Measurements from ENCODE around the gene TM9SF1. TPM values are rescaled to one million over a fixed set of nuclear protein-coding genes. Genes with fewer than 3 reads are reported as not detected.

Gene TM9SF1, protein sequence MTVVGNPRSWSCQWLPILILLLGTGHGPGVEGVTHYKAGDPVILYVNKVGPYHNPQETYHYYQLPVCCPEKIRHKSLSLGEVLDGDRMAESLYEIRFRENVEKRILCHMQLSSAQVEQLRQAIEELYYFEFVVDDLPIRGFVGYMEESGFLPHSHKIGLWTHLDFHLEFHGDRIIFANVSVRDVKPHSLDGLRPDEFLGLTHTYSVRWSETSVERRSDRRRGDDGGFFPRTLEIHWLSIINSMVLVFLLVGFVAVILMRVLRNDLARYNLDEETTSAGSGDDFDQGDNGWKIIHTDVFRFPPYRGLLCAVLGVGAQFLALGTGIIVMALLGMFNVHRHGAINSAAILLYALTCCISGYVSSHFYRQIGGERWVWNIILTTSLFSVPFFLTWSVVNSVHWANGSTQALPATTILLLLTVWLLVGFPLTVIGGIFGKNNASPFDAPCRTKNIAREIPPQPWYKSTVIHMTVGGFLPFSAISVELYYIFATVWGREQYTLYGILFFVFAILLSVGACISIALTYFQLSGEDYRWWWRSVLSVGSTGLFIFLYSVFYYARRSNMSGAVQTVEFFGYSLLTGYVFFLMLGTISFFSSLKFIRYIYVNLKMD
- 25.1 TPM for polyA plus RNA-seq

DNA sequence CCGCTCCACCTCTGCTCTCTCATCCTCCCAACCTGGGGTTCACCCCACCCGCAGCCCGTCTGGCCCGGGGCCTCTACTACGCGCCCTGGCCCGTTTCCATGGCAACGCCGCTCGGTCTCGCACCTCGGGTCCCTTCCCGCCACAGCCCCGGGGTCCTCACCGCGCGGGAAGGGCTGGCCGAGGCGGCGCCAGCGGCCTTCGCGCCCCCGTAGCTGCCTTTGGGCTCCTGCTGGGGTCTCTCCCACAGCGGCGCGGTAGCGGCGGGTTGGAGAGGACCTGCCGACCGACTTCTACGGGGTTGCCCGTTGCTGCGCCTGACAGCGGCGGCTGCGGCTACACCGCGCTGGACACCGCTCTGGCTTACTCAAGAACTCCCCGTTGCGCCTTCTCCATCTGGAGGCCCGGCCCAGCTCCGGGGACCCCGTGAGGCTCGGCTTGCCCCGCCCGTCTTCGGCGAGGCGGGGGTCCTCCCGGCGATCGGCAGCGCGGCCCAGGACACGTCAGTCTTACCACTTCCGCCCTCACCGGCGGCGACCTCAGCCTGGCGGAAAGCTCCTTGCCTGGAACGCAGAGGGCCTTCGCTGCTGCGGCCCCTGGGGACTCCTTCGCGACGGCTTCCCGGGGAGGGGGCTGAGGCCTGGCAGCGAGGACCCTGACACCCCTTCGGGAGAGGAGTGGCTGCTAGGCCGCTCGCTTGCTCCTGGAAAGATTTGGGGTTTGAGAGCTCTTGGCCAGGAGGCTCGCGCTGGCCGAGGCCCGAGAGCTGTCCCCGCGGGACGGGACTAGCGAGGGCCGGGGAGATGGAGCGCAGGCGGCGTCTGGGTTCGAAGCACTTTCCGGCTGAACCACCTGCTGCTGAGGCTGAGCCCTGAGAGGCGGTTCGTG, at the start of gene TM9SF1:
Gene TM9SF1 (minus strand): TSS at position 256 of the 885 bp plus-strand sequence. CDS start 422 bp downstream, outside the sequence.
- H3K4me3 Mint-ChIP-seq: peak within 1 kb of the TSS; percentile 93 to 97 (median 96)
- H3K36me3 Mint-ChIP-seq: no peaks in the 10 kb centered on the region
- peaks cover 30 to 31% (median 31%) of the 10 kb centered on the region in 3 donors for H3K4me1 Mint-ChIP-seq
- no peaks in the 10 kb centered on the region for H3K27me3 Mint-ChIP-seq
- peak within 1 kb of the TSS; percentile 99 for H3K27ac Mint-ChIP-seq
- H3K9me3 Mint-ChIP-seq: no peaks in the 10 kb centered on the region

DNA sequence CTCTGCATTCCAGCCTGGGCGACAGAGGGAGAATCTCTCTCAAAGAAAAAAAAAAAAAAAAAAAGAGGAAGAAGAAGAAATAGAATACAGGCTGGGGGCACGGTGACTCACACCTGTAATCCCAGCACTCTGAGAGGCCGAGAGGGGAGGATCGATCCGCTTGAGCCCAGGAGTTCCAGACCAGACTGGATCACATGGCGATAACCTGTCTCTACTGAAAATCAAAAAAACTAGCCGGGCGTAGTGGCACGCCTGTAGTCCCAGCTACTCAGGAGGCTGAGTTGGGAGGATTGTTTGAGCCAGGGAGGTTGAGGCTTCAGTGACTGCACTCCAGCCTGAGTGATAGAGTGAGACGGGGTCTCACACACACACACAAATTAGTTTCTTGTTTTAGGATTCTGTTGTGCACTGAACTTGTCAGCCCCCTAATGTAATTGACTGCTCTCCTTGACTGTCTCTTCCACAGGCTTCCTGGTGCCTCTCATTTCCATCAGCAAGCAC, 48.1 kb upstream of the TM9SF1 start:
- Mint-ChIP-seq H3K27ac (peak overlapping the region; percentile 98 to 100 (median 99)), H3K27me3 (no peaks in the 10 kb centered on the region), H3K36me3 (peaks cover 2% of the 10 kb centered on the region), H3K9me3 (no peaks in the 10 kb centered on the region), H3K4me3 (peak overlapping the region; percentile 92 to 98 (median 95)), H3K4me1 (peaks cover 38 to 45% (median 42%) of the 10 kb centered on the region in 3 donors)

DNA sequence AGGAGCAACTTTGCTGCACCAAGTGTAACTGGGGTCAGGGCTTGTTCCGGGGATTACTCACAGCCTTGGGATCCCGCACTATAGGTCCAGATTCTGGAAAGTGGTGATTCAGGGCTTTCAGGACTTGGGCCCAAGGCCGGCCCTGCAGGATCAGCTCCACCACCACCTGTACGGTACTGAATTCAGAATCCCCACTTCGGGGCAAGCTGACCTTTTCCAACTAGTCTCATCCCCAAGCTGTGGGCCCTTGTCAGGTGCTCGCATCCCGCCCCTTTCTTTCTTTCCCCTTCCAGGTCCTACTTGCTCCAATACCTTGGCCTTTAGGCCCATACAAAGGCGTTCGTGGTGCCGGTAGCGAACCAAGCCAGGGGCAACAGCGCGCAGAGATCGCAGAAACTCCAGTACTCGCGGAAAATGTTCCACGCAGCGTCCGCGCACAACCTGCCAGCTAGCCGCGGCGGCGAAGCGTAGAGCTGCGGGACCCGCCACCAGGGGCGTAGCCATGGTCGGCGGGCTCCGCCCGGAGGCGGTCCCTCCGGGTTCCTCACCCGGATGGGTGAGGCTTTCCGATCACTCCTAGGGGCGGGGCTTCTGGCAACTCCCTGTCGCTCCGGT, 46.7 kb upstream of the TM9SF1 start:
- peak overlapping the region; percentile 92 to 98 (median 95) for H3K4me3 Mint-ChIP-seq
- H3K9me3 Mint-ChIP-seq: no peaks in the 10 kb centered on the region
- H3K27me3 Mint-ChIP-seq: no peaks in the 10 kb centered on the region
- H3K36me3 Mint-ChIP-seq: peaks cover 2% of the 10 kb centered on the region
- H3K4me1 Mint-ChIP-seq: peaks cover 35 to 45% (median 40%) of the 10 kb centered on the region in 3 donors
- peak overlapping the region; percentile 98 to 100 (median 99) for H3K27ac Mint-ChIP-seq

DNA sequence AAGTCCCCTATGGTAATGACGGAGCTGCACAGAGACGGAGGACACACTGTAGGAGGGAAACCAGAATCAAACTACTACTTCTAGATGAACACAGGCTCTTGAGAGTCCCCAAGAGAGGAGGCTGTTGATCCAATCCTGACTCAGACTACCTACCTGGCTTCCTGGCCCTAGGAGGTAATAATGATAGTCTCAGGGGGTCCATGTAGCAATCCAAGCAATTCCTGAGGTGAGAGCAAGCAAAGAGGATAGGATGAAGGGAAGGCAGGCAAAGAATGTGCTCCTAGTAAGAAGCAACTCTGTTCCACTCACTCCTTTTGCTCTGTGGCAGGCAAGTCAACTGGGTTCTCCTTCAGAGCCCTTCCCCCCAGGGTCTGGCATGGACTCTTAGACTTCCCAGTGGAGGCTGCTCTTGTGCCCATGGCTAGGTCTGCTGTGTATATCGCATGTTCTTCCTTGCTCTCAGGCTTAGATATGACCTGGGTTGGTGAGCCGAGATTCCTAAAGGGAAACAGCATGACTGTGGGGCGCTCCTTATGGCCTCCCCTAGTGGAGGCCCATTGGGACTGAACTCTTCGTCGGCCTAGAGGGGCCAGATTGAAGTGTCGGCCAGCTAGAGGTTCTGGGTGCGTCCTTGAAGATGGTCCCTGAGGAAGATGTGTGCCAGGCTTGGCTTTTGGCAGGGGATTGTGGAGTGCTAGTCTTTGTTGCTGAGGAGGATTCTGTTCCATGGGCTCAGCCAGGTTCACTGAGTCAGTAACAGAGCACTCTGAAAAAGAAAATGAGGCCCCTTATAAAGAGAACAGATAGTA, 45.1 kb upstream of the TM9SF1 start:
- Mint-ChIP-seq H3K27ac (peak overlapping the region; percentile 44 to 92 (median 59)), H3K27me3 (no peaks in the 10 kb centered on the region), H3K9me3 (no peaks in the 10 kb centered on the region), H3K4me3 (peak overlapping the region; percentile 79 to 96 (median 93)), H3K4me1 (peaks cover 39 to 45% (median 44%) of the 10 kb centered on the region in 3 donors), H3K36me3 (peaks cover 2% of the 10 kb centered on the region)

DNA sequence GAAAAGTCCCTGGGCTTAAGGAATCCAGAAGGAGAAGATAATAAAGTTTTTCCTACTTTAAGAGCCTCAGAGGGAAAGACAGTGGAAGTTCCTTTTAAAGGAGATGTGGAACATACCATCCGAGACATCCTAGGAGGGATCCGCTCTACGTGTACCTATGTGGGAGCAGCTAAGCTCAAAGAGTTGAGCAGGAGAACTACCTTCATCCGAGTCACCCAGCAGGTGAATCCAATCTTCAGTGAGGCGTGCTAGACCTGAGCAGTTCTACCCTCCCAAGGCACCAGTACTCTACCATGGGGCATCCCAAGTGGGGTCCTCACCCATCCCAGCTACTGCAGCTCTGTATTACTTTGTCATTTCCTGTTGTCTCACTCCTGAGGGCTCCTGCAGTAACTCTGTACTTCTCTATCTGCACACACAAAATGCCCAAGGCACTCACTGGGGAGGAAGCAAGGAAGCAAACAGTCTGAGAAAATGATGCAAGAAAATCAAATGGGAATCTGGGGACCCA, 43.3 kb upstream of the TM9SF1 start:
- H3K27ac Mint-ChIP-seq: peak overlapping the region; percentile 35 to 92 (median 84)
- H3K9me3 Mint-ChIP-seq: no peaks in the 10 kb centered on the region
- H3K4me1 Mint-ChIP-seq: peaks cover 31 to 48% (median 45%) of the 10 kb centered on the region in 3 donors
- H3K27me3 Mint-ChIP-seq: no peaks in the 10 kb centered on the region
- peak overlapping the region in 2 of 4 donors; percentile 39 to 92 for H3K4me3 Mint-ChIP-seq
- no peaks in the 10 kb centered on the region for H3K36me3 Mint-ChIP-seq

DNA sequence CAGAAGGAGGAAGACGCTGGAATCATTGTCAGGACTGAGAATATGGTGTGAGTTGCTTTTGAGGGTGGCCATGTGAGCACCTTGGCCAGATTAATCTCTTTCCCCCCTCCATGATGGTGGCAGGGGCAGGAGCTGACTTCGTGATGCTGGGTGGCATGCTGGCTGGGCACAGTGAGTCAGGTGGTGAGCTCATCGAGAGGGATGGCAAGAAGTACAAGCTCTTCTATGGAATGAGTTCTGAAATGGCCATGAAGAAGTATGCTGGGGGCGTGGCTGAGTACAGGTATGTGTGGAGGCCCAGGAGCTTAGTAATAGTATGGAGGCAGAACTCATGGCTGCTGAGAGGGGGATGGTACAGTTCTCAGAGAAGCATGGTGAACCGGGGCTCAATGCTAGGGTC, 42.9 kb upstream of the TM9SF1 start:
- Mint-ChIP-seq H3K4me3 (peak overlapping the region in 2 of 4 donors; percentile 39 to 92), H3K27me3 (no peaks in the 10 kb centered on the region), H3K27ac (peak overlapping the region in 1 of 3 donors; percentile 39), H3K4me1 (peaks cover 28 to 52% (median 44%) of the 10 kb centered on the region in 3 donors), H3K36me3 (no peaks in the 10 kb centered on the region), H3K9me3 (no peaks in the 10 kb centered on the region)

DNA sequence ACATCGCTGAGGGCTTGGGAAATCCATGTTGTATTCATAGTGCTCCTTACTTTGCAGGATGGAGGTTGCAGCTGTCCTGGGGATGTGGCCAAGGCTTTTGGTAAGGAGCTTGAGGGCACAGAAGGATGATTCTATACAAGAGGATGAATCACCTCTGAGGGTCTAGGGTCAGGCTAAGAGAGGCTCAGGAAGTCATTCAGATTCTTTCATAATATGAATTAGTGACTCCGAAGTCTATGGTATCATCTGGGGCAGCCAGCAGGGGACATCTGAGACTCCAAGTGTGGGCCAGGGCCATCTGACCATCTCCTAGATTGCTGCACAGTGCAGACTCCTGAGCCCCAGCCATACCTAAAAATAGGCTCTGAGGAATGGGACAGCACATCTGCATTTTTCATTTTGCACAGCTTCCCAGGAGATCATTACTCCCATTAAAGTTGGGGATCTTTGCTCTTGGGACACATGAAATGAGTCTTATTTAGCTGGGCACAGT, 42.3 kb upstream of the TM9SF1 start:
- H3K27me3 Mint-ChIP-seq: no peaks in the 10 kb centered on the region
- H3K27ac Mint-ChIP-seq: peak overlapping the region in 1 of 3 donors; percentile 39
- peaks cover 21 to 53% (median 49%) of the 10 kb centered on the region in 3 donors for H3K4me1 Mint-ChIP-seq
- H3K9me3 Mint-ChIP-seq: no peaks in the 10 kb centered on the region
- peak overlapping the region in 2 of 4 donors; percentile 1 to 92 for H3K4me3 Mint-ChIP-seq
- no peaks in the 10 kb centered on the region for H3K36me3 Mint-ChIP-seq

DNA sequence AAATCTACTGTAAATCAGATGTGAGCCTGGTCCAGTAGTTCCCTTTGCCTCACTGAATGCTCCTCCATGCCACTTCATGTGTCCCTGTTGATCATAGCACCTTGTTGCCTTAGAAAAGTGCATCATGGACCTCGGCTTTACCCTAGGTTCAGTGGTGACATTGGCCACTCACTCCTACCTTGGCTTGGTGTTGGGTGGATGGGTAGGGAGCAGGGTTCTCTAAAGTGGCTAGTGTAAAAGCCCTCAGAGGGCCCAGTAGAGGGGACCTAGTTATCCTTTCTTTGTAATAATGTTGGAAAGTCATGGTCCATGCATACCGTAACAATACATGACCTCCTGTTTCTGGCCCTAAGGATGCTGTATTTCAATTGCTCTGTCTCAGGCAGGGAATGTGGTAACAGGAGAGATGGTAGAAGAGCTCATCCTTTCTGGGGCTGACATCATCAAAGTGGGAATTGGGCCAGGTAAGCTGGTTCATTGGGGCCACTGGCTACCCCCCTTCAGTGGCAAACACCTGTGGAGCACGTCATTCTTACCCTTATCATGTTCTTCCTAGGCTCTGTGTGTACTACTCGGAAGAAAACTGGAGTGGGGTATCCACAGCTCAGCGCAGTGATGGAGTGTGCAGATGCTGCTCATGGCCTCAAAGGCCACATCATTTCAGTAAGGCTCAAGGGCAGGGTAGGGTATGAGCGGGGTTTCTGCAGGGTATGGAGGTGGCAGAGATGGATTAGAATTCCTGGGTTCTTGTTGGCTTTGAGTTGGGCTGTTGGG, 41.6 kb upstream of the TM9SF1 start:
- H3K27ac Mint-ChIP-seq: peak overlapping the region in 1 of 3 donors; percentile 77
- H3K4me3 Mint-ChIP-seq: peak overlapping the region in 1 of 4 donors; percentile 92
- no peaks in the 10 kb centered on the region for H3K9me3 Mint-ChIP-seq
- H3K36me3 Mint-ChIP-seq: no peaks in the 10 kb centered on the region
- H3K27me3 Mint-ChIP-seq: no peaks in the 10 kb centered on the region
- H3K4me1 Mint-ChIP-seq: peaks cover 23 to 53% (median 48%) of the 10 kb centered on the region in 3 donors

DNA sequence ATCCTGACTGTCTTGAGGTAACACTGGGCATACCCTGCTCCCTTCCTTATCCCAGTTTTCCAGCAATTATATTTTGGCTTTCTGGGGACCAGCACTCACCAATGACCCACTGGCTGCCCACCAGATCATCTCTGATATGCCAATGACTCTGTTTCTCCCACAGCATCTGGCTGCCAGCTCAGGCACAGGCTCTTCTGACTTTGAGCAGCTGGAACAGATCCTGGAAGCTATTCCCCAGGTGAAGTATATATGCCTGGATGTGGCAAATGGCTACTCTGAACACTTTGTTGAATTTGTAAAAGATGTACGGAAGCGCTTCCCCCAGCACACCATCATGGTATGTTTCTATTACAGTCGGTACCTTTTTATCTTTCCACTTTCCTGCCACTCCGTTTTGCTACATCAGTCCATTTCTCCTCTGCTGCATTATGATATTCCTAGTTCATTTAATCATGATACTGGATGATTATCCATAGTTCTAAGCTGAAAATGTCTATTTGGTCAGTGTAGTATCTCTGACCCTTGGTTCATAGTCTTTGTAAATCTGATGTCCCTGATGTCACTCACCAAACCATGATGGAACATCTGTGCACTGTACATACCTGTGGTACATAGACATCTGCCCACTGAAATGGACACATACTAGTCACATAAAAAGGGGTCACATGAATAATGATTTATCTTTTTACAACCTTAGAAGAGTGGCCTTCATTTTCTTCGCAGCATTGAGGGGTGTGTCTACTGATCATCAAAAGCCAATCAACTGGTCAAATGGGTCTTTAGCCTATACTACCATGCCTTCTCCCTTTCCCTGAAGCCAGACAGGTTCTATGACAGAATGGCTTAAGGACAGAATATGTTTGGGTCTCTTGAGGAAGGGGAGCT, 40.8 kb upstream of the TM9SF1 start:
- peaks cover 30 to 57% (median 53%) of the 10 kb centered on the region in 3 donors for H3K4me1 Mint-ChIP-seq
- H3K4me3 Mint-ChIP-seq: peak overlapping the region in 1 of 4 donors; percentile 92
- H3K27me3 Mint-ChIP-seq: no peaks in the 10 kb centered on the region
- H3K36me3 Mint-ChIP-seq: no peaks in the 10 kb centered on the region
- no peaks in the 10 kb centered on the region for H3K9me3 Mint-ChIP-seq
- peak overlapping the region; percentile 76 to 81 (median 77) for H3K27ac Mint-ChIP-seq

DNA sequence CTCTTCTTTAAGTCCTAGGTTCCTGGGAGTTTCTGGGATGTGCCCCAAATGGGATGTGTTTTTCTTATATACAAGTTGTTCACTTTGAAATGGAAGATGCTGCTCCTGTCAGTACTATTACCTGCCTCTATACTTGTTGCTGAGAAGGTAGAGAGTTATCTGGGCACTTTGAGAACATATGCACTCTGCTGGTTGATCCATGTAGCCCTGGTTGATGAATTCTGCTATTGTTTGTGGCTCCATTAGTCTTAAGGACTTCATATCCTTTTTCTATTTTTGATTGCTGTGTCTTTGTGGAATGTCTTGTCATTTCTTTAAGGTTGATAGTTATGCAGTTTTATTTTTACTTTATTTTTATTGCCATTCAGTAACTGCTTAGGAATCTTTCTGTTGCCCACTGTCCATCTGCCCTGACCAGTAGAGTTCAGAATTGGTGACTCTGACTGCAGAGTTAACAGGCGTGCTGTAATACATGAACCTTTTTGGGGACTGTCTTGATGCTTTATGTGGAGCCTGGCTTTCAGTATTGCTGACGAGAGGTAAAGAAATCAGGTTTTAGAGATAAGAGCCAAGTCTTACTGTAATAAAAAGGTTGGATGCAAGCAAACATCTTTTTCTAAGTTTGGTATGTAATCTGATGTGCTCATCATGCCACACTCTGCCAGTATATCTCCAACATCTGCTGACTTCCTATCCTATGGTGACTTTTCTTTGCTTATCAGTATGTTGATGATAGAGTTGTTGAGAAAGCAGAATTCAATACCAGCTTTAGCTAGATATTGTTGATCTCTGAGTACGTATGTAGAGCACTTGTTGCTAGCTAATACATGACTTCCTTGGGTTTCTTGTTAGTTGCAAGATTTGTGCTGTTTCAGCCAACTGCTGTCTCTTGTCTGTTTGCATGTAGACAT, 39.1 kb upstream of the TM9SF1 start:
- peak overlapping the region; percentile 16 to 92 (median 42) for H3K4me3 Mint-ChIP-seq
- H3K36me3 Mint-ChIP-seq: no peaks in the 10 kb centered on the region
- no peaks in the 10 kb centered on the region for H3K27me3 Mint-ChIP-seq
- peaks cover 22 to 45% (median 41%) of the 10 kb centered on the region in 3 donors for H3K4me1 Mint-ChIP-seq
- H3K9me3 Mint-ChIP-seq: no peaks in the 10 kb centered on the region
- H3K27ac Mint-ChIP-seq: peak overlapping the region; percentile 82 to 89 (median 88)

DNA sequence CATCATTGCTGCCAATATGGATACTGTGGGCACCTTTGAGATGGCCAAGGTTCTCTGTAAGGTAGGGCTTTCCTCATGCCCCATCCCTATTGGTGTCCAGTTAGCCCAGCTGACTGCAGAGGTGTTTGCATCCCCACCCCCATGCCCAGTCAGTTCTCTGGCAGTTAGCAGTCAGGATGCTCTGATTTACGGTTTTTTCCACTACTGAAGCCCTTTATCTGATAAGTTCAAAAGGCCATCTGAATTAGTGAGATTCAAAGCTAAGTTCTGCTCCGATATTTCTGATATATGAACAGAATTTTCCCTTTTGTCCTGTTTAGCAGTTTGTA, 38.3 kb upstream of the TM9SF1 start:
- peak overlapping the region in 2 of 3 donors; percentile 88 to 94 for H3K27ac Mint-ChIP-seq
- peak overlapping the region; percentile 92 to 100 (median 99) for H3K4me3 Mint-ChIP-seq
- no peaks in the 10 kb centered on the region for H3K36me3 Mint-ChIP-seq
- no peaks in the 10 kb centered on the region for H3K9me3 Mint-ChIP-seq
- H3K27me3 Mint-ChIP-seq: no peaks in the 10 kb centered on the region
- H3K4me1 Mint-ChIP-seq: peaks cover 25 to 38% (median 35%) of the 10 kb centered on the region in 3 donors

All from IgD-negative memory B cell (primary cell).